Nephron progenitor cell (in vitro differentiated cells): Measurements from ENCODE around the gene SFI1.
A peak's percentile ranks its signal among the peaks of the same experiment; 100 is the strongest.
"Not testable (repeated sequence)": the region's sequence is repeated elsewhere in the genome, so short reads cannot be mapped to it uniquely, and the experiment has no call there.

Experiments used
- DNase-seq: peaks from one replicate; pipeline ENCODE4 v3.0.0; 2021
- H3K27ac Mint-ChIP-seq: 2 replicates; pipeline ENCODE4 v1.8.0; 2021; ENCODE audit warnings: mild to moderate bottlenecking, moderate library complexity, mixed read lengths
- H3K27me3 Mint-ChIP-seq: 2 replicates; pipeline ENCODE4 v1.8.0; 2021; ENCODE audit warnings: mild to moderate bottlenecking, low read depth, mixed read lengths; ENCODE audit not compliant: poor library complexity
- H3K36me3 Mint-ChIP-seq: 2 replicates; pipeline ENCODE4 v1.8.0; 2021; ENCODE audit warnings: low read depth, mixed read lengths
- H3K4me1 Mint-ChIP-seq: 2 replicates; pipeline ENCODE4 v1.8.0; 2021; ENCODE audit warnings: mixed read lengths
- H3K4me3 Mint-ChIP-seq: 2 replicates; pipeline ENCODE4 v1.8.0; 2021; ENCODE audit warnings: mild to moderate bottlenecking, moderate library complexity, mixed read lengths
- H3K9me3 Mint-ChIP-seq: 2 replicates; pipeline ENCODE4 v1.8.0; 2021; ENCODE audit warnings: mild to moderate bottlenecking, moderate library complexity, mixed read lengths
- TF ChIP-seq, protein P1 (sequence below): fragments of 200-600 bp; sonication (generic); IDR thresholded peaks from 2 replicates; pipeline ENCODE4 v1.5.0; 2021; ENCODE audit warnings: antibody characterized with exemption

The SFI1 gene

DNA sequence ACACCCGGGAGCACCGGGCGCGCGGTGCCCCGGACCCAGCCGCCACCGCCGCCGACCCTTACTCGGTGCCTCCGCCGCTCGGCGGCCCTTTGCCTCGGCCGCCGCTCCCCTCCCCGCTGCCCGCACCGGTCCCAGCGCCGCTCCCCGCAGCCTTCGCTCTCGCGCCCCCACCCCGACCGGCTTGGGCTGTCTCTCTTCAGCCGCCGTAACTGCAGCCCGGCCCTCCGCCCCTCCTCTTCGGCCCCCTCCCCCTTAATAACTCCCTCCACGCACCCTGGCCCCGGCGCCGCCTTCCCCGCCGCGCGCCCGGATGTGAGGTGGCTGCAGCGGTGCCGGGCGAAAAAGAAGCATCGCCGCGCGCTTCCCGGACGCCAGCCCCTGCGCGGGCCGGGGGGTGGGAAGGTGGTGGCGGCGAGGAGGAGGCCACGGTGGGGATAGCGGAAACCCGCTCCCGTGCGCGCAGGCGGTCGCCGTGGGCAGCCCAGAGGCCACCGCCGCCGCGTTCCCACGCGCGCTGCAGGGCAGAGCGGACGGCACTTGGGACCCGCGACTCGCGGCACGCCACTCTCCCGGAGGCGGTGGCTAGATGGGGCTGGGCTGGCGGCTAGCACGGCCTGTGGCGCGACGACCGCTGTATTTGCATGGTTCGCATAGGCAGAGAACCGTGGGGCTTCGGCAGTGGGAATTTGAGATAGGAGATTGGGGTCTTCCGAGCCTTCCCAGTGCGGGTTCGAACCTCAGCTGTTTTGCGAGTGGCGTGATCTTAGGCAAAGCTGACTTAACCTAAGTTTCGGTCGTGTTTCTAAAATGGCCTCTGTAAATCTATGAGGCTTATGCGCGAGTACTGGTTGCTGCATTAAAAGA is 6.5 kb upstream of the SFI1 start, which contains the start of gene EIF4ENIF1:
Gene EIF4ENIF1, minus strand, starts transcription at position 211 of the 864 bp plus-strand sequence. CDS start 1,124 bp downstream, outside the sequence.
- no peaks in the 10 kb centered on the region for H3K27me3 Mint-ChIP-seq
- no peaks in the 10 kb centered on the region for H3K9me3 Mint-ChIP-seq
- TF ChIP-seq, protein P1, sequence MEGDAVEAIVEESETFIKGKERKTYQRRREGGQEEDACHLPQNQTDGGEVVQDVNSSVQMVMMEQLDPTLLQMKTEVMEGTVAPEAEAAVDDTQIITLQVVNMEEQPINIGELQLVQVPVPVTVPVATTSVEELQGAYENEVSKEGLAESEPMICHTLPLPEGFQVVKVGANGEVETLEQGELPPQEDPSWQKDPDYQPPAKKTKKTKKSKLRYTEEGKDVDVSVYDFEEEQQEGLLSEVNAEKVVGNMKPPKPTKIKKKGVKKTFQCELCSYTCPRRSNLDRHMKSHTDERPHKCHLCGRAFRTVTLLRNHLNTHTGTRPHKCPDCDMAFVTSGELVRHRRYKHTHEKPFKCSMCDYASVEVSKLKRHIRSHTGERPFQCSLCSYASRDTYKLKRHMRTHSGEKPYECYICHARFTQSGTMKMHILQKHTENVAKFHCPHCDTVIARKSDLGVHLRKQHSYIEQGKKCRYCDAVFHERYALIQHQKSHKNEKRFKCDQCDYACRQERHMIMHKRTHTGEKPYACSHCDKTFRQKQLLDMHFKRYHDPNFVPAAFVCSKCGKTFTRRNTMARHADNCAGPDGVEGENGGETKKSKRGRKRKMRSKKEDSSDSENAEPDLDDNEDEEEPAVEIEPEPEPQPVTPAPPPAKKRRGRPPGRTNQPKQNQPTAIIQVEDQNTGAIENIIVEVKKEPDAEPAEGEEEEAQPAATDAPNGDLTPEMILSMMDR, result no peak
- H3K27ac Mint-ChIP-seq, result peak within 1 kb of the TSS; percentile 97
- peaks cover 46% of the 10 kb centered on the region for H3K4me1 Mint-ChIP-seq
- H3K36me3 Mint-ChIP-seq, result peaks cover 19% of the 10 kb centered on the region
- DNase-seq, result peak; percentile 84
- peak within 1 kb of the TSS; percentile 90 for H3K4me3 Mint-ChIP-seq

DNA sequence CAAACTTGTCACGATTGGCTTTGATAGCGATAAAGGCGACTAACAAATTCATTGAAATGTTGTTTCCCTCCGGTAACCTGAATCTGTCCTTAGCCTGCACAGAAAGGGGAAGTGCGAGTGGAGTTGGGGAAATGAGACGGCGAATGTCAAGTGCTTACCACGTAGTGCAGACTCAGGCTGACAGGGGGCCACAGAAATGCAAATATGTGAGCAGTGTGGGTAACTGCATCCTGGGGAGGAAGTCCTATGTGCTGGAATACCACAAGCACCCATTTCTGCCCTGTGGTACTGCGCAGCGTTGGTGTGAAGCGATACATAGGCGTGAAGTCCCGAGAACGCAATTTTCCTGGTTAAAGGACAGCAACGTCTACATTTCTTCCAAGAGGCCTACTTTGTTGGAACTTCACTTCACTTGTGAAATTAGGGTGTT is 5.8 kb upstream of the SFI1 start:
- TF ChIP-seq, protein P1, result no peak
- Mint-ChIP-seq H3K27ac (peak overlapping the region; percentile 97), H3K4me3 (peak overlapping the region; percentile 90)

DNA sequence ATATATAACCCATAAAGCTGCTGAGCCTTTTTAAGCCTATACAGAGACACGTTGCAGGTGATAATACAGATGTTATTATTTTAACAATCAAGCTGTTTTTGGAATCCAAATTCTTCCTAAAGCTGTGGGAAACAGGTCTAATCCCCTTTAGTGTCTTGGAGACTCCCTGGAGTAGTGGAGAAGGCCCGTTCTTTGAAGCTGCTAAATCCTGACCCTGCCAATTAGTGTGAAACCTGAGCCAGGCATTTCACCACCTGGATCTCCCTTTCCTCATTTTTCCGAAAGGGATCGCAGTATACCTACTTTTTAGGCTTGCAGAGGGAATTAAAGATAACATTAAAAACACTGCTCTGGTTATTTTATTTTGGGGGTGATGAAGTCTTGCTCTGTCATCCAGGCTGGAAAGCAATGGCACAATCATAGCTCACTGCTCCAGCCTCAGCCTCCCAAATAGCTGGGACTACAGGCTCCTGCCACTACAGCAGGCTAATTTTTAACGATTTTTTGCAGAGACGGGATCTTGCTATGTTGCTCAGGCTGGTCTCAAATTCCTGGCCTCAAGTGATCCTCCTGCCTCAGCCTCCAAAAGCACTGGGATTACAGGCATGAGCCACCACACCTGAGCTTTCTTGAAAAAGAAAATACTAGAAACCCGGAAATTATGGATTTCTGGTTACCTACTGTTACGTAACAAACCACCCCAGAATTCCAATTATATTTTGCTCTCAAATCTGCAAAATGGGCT is 4.9 kb upstream of the SFI1 start:
- Mint-ChIP-seq H3K4me1 (peaks cover 48% of the 10 kb centered on the region), H3K27me3 (no peaks in the 10 kb centered on the region), H3K4me3 (peak overlapping the region; percentile 90), H3K36me3 (peaks cover 10% of the 10 kb centered on the region), H3K27ac (no peak overlapping the region), H3K9me3 (no peaks in the 10 kb centered on the region)
- DNase-seq, result no peak
- TF ChIP-seq, protein P1, result no peak

More for the DNA sequence above, 5.8 kb upstream of the SFI1 start:
- Mint-ChIP-seq H3K36me3 (peaks cover 13% of the 10 kb centered on the region), H3K4me1 (peaks cover 42% of the 10 kb centered on the region), H3K27me3 (no peaks in the 10 kb centered on the region), H3K9me3 (no peaks in the 10 kb centered on the region)
- peak; percentile 24 for DNase-seq

DNA sequence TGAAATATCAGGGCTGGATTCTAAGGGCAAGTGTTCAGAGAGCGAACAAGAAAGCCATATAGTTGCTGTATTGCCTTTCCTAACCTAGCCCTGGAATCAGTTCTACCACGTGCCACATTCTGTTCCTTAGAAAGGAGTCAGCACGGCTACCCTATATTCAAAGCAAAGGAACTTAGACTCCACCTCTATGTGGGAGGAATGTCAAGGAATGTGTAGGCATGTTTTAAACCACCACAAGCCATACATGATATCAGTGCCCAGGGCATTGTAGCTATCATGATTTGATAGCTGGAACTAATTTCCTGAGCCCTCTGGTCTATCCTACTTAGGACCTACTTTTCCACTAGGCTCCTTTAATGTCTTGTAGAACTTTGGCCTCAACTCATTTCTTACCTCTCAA is 4.2 kb upstream of the SFI1 start:
- Mint-ChIP-seq H3K4me3 (no peak overlapping the region), H3K4me1 (peaks cover 48% of the 10 kb centered on the region)

DNA sequence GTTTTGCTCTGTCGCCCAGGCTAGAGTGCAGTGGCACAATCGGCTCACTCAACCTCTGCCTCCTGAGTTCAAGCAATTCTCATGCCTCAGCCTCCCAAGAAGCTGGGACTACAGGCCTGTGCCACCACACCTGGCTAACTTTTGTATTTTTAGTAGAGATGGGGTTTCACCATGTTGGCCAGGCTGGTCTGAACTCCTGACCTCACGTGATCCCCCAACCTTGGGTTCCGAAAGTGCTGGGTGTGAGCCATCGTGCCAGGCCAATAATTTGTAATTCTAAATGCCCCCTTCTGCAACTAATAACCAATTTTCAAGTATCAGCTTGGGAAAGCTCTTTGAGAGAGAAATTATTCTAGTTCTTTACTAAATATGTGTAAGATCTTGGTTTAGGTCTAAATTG is 3.0 kb upstream of the SFI1 start:
- DNase-seq, H3K27me3 Mint-ChIP-seq, H3K4me3 Mint-ChIP-seq, H3K27ac Mint-ChIP-seq: not testable (repeated sequence)
- peaks cover 45% of the 10 kb centered on the region for H3K4me1 Mint-ChIP-seq
- peaks cover 15% of the 10 kb centered on the region for H3K36me3 Mint-ChIP-seq
- H3K9me3 Mint-ChIP-seq, result peaks cover 17% of the 10 kb centered on the region

More for the DNA sequence above, 4.2 kb upstream of the SFI1 start:
- H3K27ac Mint-ChIP-seq, result no peak overlapping the region
- H3K9me3 Mint-ChIP-seq, result peaks cover 5% of the 10 kb centered on the region
- no peaks in the 10 kb centered on the region for H3K27me3 Mint-ChIP-seq
- TF ChIP-seq, protein P1, result no peak
- DNase-seq, result no peak
- peaks cover 7% of the 10 kb centered on the region for H3K36me3 Mint-ChIP-seq

DNA sequence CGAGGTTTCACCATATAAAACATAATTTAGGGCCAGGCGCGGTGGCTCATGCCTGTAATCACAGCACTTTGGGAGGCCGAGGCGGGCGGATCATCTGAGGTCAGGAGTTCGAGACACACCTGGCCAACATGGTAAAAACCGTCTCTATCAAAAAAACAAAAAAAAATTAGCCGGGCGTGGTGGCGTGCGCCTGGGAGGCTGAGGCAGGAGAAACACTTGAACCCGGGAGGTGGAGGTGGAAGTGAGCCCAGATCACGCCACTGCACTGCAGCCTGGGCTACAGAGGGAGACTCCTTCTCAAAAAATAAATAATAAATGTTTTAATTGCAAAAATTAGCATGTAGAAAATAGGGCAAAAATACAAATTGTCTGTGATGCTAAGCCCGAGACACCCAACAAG is 993 bp upstream of the SFI1 start:
- H3K9me3 Mint-ChIP-seq, result peaks cover 29% of the 10 kb centered on the region
- H3K27ac Mint-ChIP-seq, result no peak overlapping the region
- TF ChIP-seq, protein P1, result no peak
- H3K36me3 Mint-ChIP-seq, result peaks cover 28% of the 10 kb centered on the region
- DNase-seq, result no peak
- peaks cover 4% of the 10 kb centered on the region for H3K27me3 Mint-ChIP-seq
- peak overlapping the region; percentile 88 for H3K4me3 Mint-ChIP-seq
- H3K4me1 Mint-ChIP-seq, result peaks cover 35% of the 10 kb centered on the region
